HCT116 (cell line): Measurements from ENCODE around the gene GFRA3. TPM values are rescaled to one million over a fixed set of nuclear protein-coding genes. Genes with fewer than 3 reads are reported as not detected.

Experiments used
- ATAC-seq: fragments of 200-7000 bp; cut with Tn5 transposase; 2 replicates; pipeline ENCODE4 v1.9.1; 2020; ENCODE audit warnings: mild to moderate bottlenecking, moderate library complexity
- BruUV-seq: library from RNA; stranded (reverse); fragments of 400-500 nt; replicated peaks from 2 replicates; lab custom pipeline; 2021; lab: Mats Ljungman, UMichigan
- CTCF ChIA-PET: fragments of 300-600 bp; sonication (Branson Sonifier 250); formaldehyde crosslinking; loops from one replicate; lab custom pipeline; 2021; ENCODE audit warnings: antibody characterized with exemption; lab: Charles Lee
- POLR2A ChIA-PET: fragments of 300-600, 350-600 bp; sonication (Branson Sonifier 250); formaldehyde crosslinking; loops from one replicate; lab custom pipeline; 2021; ENCODE audit warnings: antibody characterized with exemption; lab: Charles Lee
- RAD21 ChIA-PET, 2 experiments: fragments of 300-600 bp; sonication (Branson Sonifier 250); formaldehyde crosslinking; loops; one replicate each; lab custom pipeline; 2023; ENCODE audit warnings: low total read pairs in 2 of 2; ENCODE audit not compliant: uncharacterized antibody in 2 of 2, unreplicated experiment in 2 of 2, low non-redundant PET in 1 of 2; lab: Charles Lee
- DNase-seq: peaks from one replicate; pipeline ENCODE4 v3.0.0-alpha.2; 2010; ENCODE audit warnings: low read depth, low spot score
- H2AFZ ChIP-seq: fragments of 200-600 bp; shearing (Covaris generic), sonication (generic); 2 replicates; pipeline ENCODE4 v1.6.1; 2017; ENCODE audit warnings: low read depth, mixed run types, mixed read lengths, antibody characterized with exemption, low read length; ENCODE audit not compliant: poor library complexity, severe bottlenecking
- H3K27ac ChIP-seq: 2 replicates; pipeline ENCODE4 v1.5.1; 2012; ENCODE audit warnings: low read depth, low read length
- H3K27me3 ChIP-seq: fragments of 200-600 bp; sonication (generic); 2 replicates; pipeline ENCODE4 v1.6.1; 2016; ENCODE audit warnings: mixed run types, low read length, mixed read lengths; ENCODE audit not compliant: insufficient read depth
- H3K36me3 ChIP-seq, 2 experiments: fragments of 200-500 bp in 1 of 2; fragments of 200-600 bp in 1 of 2; sonication (Bioruptor generic) in 1 of 2; sonication (generic) in 1 of 2; 2 replicates each; pipeline versions ENCODE4 v1.5.1 to v1.6.1; 2014 to 2016; ENCODE audit warnings: low read length in 2 of 2, inconsistent platforms in 1 of 2, mixed read lengths in 1 of 2, mixed run types in 1 of 2; ENCODE audit not compliant: insufficient read depth in 2 of 2, control insufficient read depth in 1 of 2
- H3K4me1 ChIP-seq, 2 experiments: fragments of 200-600 bp in 1 of 2; sonication (generic) in 1 of 2; 2 replicates each; pipeline versions ENCODE4 v1.5.1 to v1.6.1; 2012 to 2017; ENCODE audit warnings: low read length in 2 of 2, inconsistent platforms in 1 of 2, mild to moderate bottlenecking in 1 of 2, mixed read lengths in 1 of 2, mixed run types in 1 of 2, moderate library complexity in 1 of 2; ENCODE audit not compliant: insufficient read depth in 2 of 2, control insufficient read depth in 1 of 2
- H3K4me2 ChIP-seq: fragments of 200-600 bp; sonication (generic); 2 replicates; pipeline ENCODE4 v1.6.1; 2017; ENCODE audit warnings: mixed run types, low read length, mixed read lengths
- H3K4me3 ChIP-seq, 2 experiments: fragments of 200-600 bp in 1 of 2; sonication (generic) in 1 of 2; replicated peaks in 1 of 2; 2 replicates each; pipeline ENCODE4 v1.5.1; 2011 to 2016; ENCODE audit warnings: low read length in 2 of 2, control low read depth in 1 of 2, low read depth in 1 of 2, mild to moderate bottlenecking in 1 of 2, mixed read lengths in 1 of 2, mixed run types in 1 of 2
- H3K79me2 ChIP-seq: fragments of 200-600 bp; sonication (generic); 2 replicates; pipeline ENCODE4 v1.6.1; 2017; ENCODE audit warnings: mild to moderate bottlenecking, mixed run types, low read length, moderate library complexity, mixed read lengths; ENCODE audit not compliant: insufficient read depth
- H3K9ac ChIP-seq: fragments of 200-600 bp; sonication (generic); 2 replicates; pipeline ENCODE4 v1.6.1; 2016; ENCODE audit warnings: low read length, mixed read lengths
- H3K9me2 ChIP-seq: fragments of 200-600 bp; sonication (generic), shearing (Covaris generic); 2 replicates; pipeline ENCODE4 v1.6.1; 2017; ENCODE audit warnings: mixed run types, mild to moderate bottlenecking, moderate library complexity; ENCODE audit not compliant: insufficient read depth
- H3K9me3 ChIP-seq, 2 experiments: fragments of 200-500 bp in 1 of 2; fragments of 200-600 bp in 1 of 2; sonication (Bioruptor generic) in 1 of 2; sonication (generic) in 1 of 2; 2 replicates each; pipeline ENCODE4 v1.6.1; 2014 to 2017; ENCODE audit warnings: low read length in 2 of 2, mixed read lengths in 2 of 2, inconsistent platforms in 1 of 2, low read depth in 1 of 2, mild to moderate bottlenecking in 1 of 2, mixed run types in 1 of 2, moderate library complexity in 1 of 2; ENCODE audit not compliant: control insufficient read depth in 1 of 2, insufficient read depth in 1 of 2
- H4K20me1 ChIP-seq: fragments of 200-600 bp; sonication (generic), shearing (Covaris generic); 2 replicates; pipeline ENCODE4 v1.6.1; 2017; ENCODE audit warnings: mixed run types, mild to moderate bottlenecking, moderate library complexity; ENCODE audit not compliant: insufficient read depth
- ELF1 ChIP-seq: IDR thresholded peaks from 2 replicates; pipeline ENCODE4 v1.6.1; 2012; ENCODE audit warnings: low read depth, borderline replicate concordance
- JUND ChIP-seq: IDR thresholded peaks from 2 replicates; pipeline ENCODE4 v1.6.1; 2012
- POLR2A ChIP-seq: IDR thresholded peaks from 2 replicates; pipeline ENCODE4 v1.7.0; 2011; ENCODE audit warnings: borderline replicate concordance; ENCODE audit not compliant: insufficient read depth, insufficient read length; ENCODE audit errors: extremely low read depth
- POLR2AphosphoS5 ChIP-seq: IDR thresholded peaks from 2 replicates; pipeline ENCODE4 v1.6.1; 2011; ENCODE audit warnings: mild to moderate bottlenecking, low read depth, low read length, moderate library complexity
- REST ChIP-seq: IDR thresholded peaks from 2 replicates; pipeline ENCODE4 v1.6.1; 2012; ENCODE audit warnings: low read depth
- SP1 ChIP-seq: IDR thresholded peaks from 2 replicates; pipeline ENCODE4 v1.6.1; 2012; ENCODE audit warnings: low read depth
- ZFX ChIP-seq: fragments of 450-650 bp; IDR thresholded peaks from 2 replicates; pipeline ENCODE4 v1.6.1; 2017
- intact Hi-C: fragments of 100-400 bp; cut with micrococcal nuclease; formaldehyde crosslinking; loops from 2 replicates; pipeline ENCODE4 v1.10.0; 2022
- total RNA-seq: library from RNA; stranded (reverse); gene quantifications from one replicate; pipeline ENCODE4 v1.2.1, GENCODE V29; 2021; ENCODE audit not compliant: unreplicated experiment
- TF ChIP-seq, protein P1 (sequence below): IDR thresholded peaks from 2 replicates; pipeline ENCODE4 v1.6.1; 2012
- TF ChIP-seq, protein P2 (sequence below): IDR thresholded peaks from 2 replicates; pipeline ENCODE4 v1.6.1; 2012

GFRA3 gene
- total RNA-seq, 1 experiment from 2014 or later: not detected

GRCh38 chr5:138273834-138274188 is 610 bp downstream of the GFRA3 start:
- ChIA-PET CTCF (no interaction called here), POLR2A (no interaction called here)

More at GRCh38 chr5:138273834-138274188, 610 bp downstream of the GFRA3 start:
- no peaks in the 10 kb centered on the region for H3K9me2 ChIP-seq
- H2AFZ ChIP-seq: no peak overlapping the region
- H3K27ac ChIP-seq: no peak overlapping the region
- no peaks in the 10 kb centered on the region for H3K36me3 ChIP-seq
- ATAC-seq (no peak), DNase-seq (no peak)
- RAD21 ChIA-PET: no interaction called here
- no peak overlapping the region for H3K4me2 ChIP-seq
- no peaks in the 10 kb centered on the region for H3K27me3 ChIP-seq
- H3K4me3 ChIP-seq: no peak overlapping the region
- no TSS peak for BruUV-seq
- H3K9ac ChIP-seq: no peak overlapping the region
- H3K79me2 ChIP-seq: no peaks in the 10 kb centered on the region
- H3K9me3 ChIP-seq: no peaks in the 10 kb centered on the region
- intact Hi-C loops: no loop called here
- H4K20me1 ChIP-seq: no peaks in the 10 kb centered on the region
- H3K4me1 ChIP-seq: no peaks in the 10 kb centered on the region
- TF ChIP-seq JUND (no peak), POLR2AphosphoS5 (no peak), REST (no peak), ELF1 (no peak), POLR2A (no peak), SP1 (no peak), ZFX (no peak)
- TF ChIP-seq, protein P1, sequence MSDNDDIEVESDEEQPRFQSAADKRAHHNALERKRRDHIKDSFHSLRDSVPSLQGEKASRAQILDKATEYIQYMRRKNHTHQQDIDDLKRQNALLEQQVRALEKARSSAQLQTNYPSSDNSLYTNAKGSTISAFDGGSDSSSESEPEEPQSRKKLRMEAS: no peak
- TF ChIP-seq, protein P2, sequence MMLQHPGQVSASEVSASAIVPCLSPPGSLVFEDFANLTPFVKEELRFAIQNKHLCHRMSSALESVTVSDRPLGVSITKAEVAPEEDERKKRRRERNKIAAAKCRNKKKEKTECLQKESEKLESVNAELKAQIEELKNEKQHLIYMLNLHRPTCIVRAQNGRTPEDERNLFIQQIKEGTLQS: no peak
